ENCODE results near the gene C2. TPM values are rescaled to one million over a fixed set of nuclear protein-coding genes. Genes with fewer than 3 reads are reported as not detected.
"Not testable (repeated sequence)": the region's sequence is repeated elsewhere in the genome, so short reads cannot be mapped to it uniquely, and the experiment has no call there.

Gene C2
- total RNA-seq, 2 donors from 2014 or later = 7.8 to 15.2 TPM

DNA sequence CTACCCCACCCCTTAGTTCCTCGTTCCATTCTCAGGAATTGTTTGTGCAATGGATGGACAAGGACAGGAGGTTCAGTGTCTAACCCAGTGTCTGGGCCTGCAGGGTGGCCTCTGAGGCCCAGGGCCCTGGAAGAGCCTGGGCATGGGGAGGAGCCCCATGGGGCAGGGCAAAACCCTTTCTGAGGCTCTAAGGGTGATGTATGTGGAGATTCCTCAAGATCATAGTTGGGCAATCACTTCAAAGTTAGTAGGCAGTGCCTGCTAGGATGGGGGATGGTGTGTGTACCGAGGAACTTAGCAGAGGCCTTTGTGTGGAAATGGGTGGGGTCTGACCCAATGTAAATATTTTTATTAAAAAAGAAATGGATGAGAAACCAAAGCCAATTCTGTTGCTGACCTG, 6.7 kb upstream of the C2 start:
- no peak for DNase-seq
- intact Hi-C loops (cut with DNase I) = no loop called here
- H3K27me3 ChIP-seq = no peaks in the 10 kb centered on the region
- no peaks in the 10 kb centered on the region for H3K36me3 ChIP-seq
- no peak overlapping the region for H3K27ac ChIP-seq
- no peak overlapping the region for H3K4me3 ChIP-seq
- H3K9me3 ChIP-seq = no peaks in the 10 kb centered on the region
- H3K9ac ChIP-seq (ENCODE audit: low read depth in 2 of 2, low read length in 2 of 2) = no peak overlapping the region
- TF ChIP-seq, protein P1, sequence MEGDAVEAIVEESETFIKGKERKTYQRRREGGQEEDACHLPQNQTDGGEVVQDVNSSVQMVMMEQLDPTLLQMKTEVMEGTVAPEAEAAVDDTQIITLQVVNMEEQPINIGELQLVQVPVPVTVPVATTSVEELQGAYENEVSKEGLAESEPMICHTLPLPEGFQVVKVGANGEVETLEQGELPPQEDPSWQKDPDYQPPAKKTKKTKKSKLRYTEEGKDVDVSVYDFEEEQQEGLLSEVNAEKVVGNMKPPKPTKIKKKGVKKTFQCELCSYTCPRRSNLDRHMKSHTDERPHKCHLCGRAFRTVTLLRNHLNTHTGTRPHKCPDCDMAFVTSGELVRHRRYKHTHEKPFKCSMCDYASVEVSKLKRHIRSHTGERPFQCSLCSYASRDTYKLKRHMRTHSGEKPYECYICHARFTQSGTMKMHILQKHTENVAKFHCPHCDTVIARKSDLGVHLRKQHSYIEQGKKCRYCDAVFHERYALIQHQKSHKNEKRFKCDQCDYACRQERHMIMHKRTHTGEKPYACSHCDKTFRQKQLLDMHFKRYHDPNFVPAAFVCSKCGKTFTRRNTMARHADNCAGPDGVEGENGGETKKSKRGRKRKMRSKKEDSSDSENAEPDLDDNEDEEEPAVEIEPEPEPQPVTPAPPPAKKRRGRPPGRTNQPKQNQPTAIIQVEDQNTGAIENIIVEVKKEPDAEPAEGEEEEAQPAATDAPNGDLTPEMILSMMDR (IDR thresholded peaks at IDR 0.05) = no peak
- H3K4me1 ChIP-seq = no peaks in the 10 kb centered on the region

DNA sequence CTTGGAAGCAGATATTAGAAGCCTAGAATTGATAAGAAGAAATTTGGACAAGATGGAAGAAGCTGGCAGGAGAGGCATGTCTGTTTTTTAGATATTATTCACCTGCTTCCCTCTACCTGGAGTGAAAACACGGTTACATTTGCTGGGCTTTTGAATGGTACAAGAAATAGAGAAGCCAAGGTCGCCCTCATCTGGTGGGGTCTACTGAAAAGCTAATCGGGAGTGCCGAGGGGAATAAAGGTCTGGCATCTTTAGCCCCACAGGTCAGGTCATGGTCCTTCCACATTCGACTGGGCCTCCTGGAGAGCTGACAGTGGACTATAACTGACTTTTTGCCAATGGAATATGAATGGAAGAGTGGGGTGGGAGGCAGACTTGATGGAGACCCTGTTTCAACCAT, 4.6 kb upstream of the C2 start:
- TF ChIP-seq, protein P1 (IDR thresholded peaks at IDR 0.05) = no peak

DNA sequence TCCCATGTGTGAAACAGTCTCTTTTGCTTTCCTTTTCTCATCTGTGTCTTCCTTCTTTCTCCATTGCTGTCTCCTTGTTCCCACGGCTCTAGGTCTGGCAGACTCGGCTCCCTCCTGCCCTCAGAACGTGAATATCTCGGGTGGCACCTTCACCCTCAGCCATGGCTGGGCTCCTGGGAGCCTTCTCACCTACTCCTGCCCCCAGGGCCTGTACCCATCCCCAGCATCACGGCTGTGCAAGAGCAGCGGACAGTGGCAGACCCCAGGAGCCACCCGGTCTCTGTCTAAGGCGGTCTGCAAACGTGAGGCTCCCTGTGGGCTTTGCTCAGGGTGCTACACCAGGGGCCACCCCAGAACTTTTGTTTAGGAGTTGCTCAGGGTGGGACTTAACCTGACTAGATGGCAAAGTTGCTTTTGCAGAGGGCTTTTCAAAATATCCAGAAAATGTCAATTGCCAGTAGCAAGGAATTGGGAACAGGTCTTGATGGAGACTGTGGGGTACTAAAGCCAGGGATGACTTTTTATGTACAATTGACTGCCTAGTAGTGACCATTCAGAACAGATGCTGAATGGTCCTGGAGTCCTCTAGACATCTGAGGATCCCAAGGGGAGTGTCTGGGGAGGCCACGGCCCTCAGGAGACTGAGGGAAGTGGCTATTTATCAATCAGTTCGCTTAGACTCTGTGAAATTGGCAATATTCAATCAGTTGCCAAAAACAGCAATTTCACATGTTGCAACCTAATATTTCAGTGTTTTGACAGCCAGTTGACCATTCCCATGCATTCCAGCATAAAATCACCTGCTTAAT, 550 bp downstream of the C2 start:
- Histone ChIP-seq H3K27me3 (no peaks in the 10 kb centered on the region), H3K9me3 (no peaks in the 10 kb centered on the region), H3K4me1 (no peaks in the 10 kb centered on the region), H3K27ac (no peak overlapping the region), H3K4me3 (peak overlapping the region; percentile 4), H3K36me3 (no peaks in the 10 kb centered on the region), H3K9ac (ENCODE audit: low read depth in 2 of 2, low read length in 2 of 2) (peak overlapping the region; percentile 40 to 49)
- intact Hi-C loops (cut with DNase I) = no loop called here
- TF ChIP-seq, protein P1 (IDR thresholded peaks at IDR 0.05) = no peak
- DNase-seq = no peak

More for the DNA sequence above, 4.6 kb upstream of the C2 start:
- intact Hi-C loops (cut with DNase I) = no loop called here
- DNase-seq = no peak
- Histone ChIP-seq H3K9ac (ENCODE audit: low read depth in 2 of 2, low read length in 2 of 2) (no peak overlapping the region), H3K9me3 (no peaks in the 10 kb centered on the region), H3K27me3 (no peaks in the 10 kb centered on the region), H3K36me3 (no peaks in the 10 kb centered on the region), H3K4me3 (no peak overlapping the region), H3K27ac (no peak overlapping the region), H3K4me1 (no peaks in the 10 kb centered on the region)

DNA sequence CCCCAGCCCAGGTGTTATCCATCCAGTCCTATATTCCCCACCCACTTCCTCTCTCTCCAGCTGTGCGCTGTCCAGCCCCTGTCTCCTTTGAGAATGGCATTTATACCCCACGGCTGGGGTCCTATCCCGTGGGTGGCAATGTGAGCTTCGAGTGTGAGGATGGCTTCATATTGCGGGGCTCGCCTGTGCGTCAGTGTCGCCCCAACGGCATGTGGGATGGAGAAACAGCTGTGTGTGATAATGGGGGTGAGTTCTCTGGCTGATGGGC, 1.1 kb downstream of the C2 start:
- no peaks in the 10 kb centered on the region for H3K36me3 ChIP-seq
- H3K4me3 ChIP-seq = peak overlapping the region; percentile 4
- no peaks in the 10 kb centered on the region for H3K27me3 ChIP-seq
- H3K9me3 ChIP-seq = no peaks in the 10 kb centered on the region
- no peak overlapping the region for H3K9ac ChIP-seq (ENCODE audit: low read depth in 2 of 2, low read length in 2 of 2)
- TF ChIP-seq, protein P1 (IDR thresholded peaks at IDR 0.05) = no peak
- H3K4me1 ChIP-seq = no peaks in the 10 kb centered on the region
- DNase-seq = no peak
- no peak overlapping the region for H3K27ac ChIP-seq
- intact Hi-C loops (cut with DNase I) = no loop called here

DNA sequence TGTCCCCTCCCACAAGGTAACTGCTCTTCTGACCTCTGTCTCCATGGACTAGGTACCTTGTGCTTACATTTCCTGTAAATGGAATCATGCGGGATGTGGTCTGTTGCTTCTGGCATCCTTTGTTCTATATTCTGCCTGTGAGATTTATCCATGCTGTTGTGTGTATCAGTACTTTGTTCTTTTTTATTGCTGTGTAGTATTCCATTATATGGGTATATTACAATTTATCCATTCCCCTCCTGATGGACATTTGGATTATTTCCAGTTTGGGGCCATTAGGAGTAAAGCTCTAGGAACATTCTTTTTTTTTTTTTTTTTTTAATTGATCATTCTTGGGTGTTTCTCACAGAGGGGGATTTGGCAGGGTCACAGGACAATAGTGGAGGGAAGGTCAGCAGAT, 3.4 kb downstream of the C2 start:
- Histone ChIP-seq H3K4me3 (no peak overlapping the region), H3K4me1 (no peaks in the 10 kb centered on the region), H3K9me3 (no peaks in the 10 kb centered on the region), H3K9ac (ENCODE audit: low read depth in 2 of 2, low read length in 2 of 2) (no peak overlapping the region), H3K27me3 (no peaks in the 10 kb centered on the region), H3K27ac (no peak overlapping the region), H3K36me3 (no peaks in the 10 kb centered on the region)
- intact Hi-C loops (cut with DNase I) = no loop called here
- no peak for DNase-seq
- TF ChIP-seq, protein P1 (IDR thresholded peaks at IDR 0.05) = no peak

DNA sequence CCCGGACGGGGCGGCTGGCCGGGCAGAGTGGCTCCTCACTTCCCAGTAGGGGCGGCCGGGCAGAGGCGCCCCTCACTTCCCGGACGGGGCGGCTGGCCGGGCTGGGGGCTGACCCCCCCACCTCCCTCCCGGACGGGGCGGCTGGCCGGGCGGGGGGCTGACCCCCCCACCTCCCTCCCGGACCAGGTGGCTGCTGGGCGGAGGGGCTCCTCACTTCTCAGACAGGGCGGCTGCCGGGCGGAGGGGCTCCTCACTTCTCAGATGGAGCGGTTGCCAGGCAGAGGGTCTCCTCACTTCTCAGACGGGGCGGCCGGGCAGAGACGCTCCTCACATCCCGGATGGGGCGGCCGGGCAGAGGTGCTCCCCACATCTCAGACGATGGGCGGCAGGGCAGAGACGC, 4.6 kb downstream of the C2 start:
- H3K9me3 ChIP-seq; H3K9ac ChIP-seq (ENCODE audit: low read depth in 2 of 2, low read length in 2 of 2); DNase-seq; H3K27me3 ChIP-seq; H3K36me3 ChIP-seq; H3K4me3 ChIP-seq; H3K27ac ChIP-seq; intact Hi-C loops (cut with DNase I); H3K4me1 ChIP-seq: not testable (repeated sequence)

Measured in colonic mucosa (tissue), 4 donors.